Liver (tissue), 9 donors: ENCODE measurements around the gene WDR12. TPM values are rescaled to one million over a fixed set of nuclear protein-coding genes. Genes with fewer than 3 reads are reported as not detected.

Experiments
- DNase-seq: peaks from one replicate; pipeline ENCODE4 v3.0.0-alpha.2; 2017; ENCODE audit warnings: low spot score
- H3K27ac ChIP-seq, 2 donors: one replicate each; pipeline ENCODE4 v1.7.0; 2013; ENCODE audit warnings: inconsistent platforms in 2 of 2, low read length in 2 of 2, control low read depth in 1 of 2, low read depth in 1 of 2, mild to moderate bottlenecking in 1 of 2
- H3K27me3 ChIP-seq, 4 donors: one replicate each; pipeline versions ENCODE4 v1.6.1 to v1.7.0; 2013; ENCODE audit warnings: low read length in 3 of 4, inconsistent platforms in 1 of 4, mild to moderate bottlenecking in 1 of 4, moderate library complexity in 1 of 4; ENCODE audit not compliant: control insufficient read depth in 4 of 4, insufficient read depth in 4 of 4
- H3K36me3 ChIP-seq, 4 donors: one replicate each; pipeline versions ENCODE4 v1.6.1 to v1.7.0; 2013; ENCODE audit warnings: low read length in 3 of 4, mild to moderate bottlenecking in 3 of 4, low read depth in 1 of 4, moderate library complexity in 1 of 4; ENCODE audit not compliant: control insufficient read depth in 4 of 4, insufficient read depth in 3 of 4
- H3K4me1 ChIP-seq, 4 donors: one replicate each; pipeline versions ENCODE4 v1.6.1 to v1.7.0; 2013; ENCODE audit warnings: low read length in 3 of 4, mild to moderate bottlenecking in 3 of 4, moderate library complexity in 1 of 4; ENCODE audit not compliant: control insufficient read depth in 4 of 4, insufficient read depth in 4 of 4
- H3K4me3 ChIP-seq, 3 donors: one replicate each; pipeline versions ENCODE4 v1.6.1 to v1.7.0; 2013; ENCODE audit warnings: low read length in 3 of 3, control low read depth in 1 of 3, low read depth in 1 of 3, mild to moderate bottlenecking in 1 of 3
- H3K9ac ChIP-seq, 2 donors: one replicate each; pipeline ENCODE4 v1.7.0; 2013; ENCODE audit warnings: low read length in 2 of 2, mild to moderate bottlenecking in 2 of 2, moderate library complexity in 2 of 2, control low read depth in 1 of 2, low read depth in 1 of 2
- H3K9me3 ChIP-seq, 4 donors: one replicate each; pipeline versions ENCODE4 v1.6.1 to v1.7.0; 2013; ENCODE audit warnings: low read length in 3 of 4; ENCODE audit not compliant: control insufficient read depth in 4 of 4
- ATF3 ChIP-seq: IDR thresholded peaks from 2 replicates; pipeline ENCODE4 v1.6.1; 2016; ENCODE audit warnings: antibody characterized with exemption
- CTCF ChIP-seq: fragments of 150-350 bp; IDR thresholded peaks from 2 replicates; pipeline ENCODE4 v1.5.1; 2017; ENCODE audit warnings: improper control_type of control experiment, low read depth, low read length; ENCODE audit not compliant: missing input control
- EGR1 ChIP-seq, 2 donors: IDR thresholded peaks; 2 replicates each; pipeline ENCODE4 v1.6.1; 2016 to 2018; ENCODE audit warnings: antibody characterized with exemption in 2 of 2, low read depth in 2 of 2
- FOXA1 ChIP-seq: IDR thresholded peaks from 2 replicates; pipeline ENCODE4 v1.6.1; 2016; ENCODE audit warnings: antibody characterized with exemption
- FOXA2 ChIP-seq: IDR thresholded peaks from 2 replicates; pipeline ENCODE4 v1.6.1; 2016; ENCODE audit warnings: antibody characterized with exemption
- GABPA ChIP-seq, 2 donors: IDR thresholded peaks in 1 of 2; conservative IDR thresholded peaks in 1 of 2; 2 replicates each; pipeline ENCODE4 v1.6.1; 2016; ENCODE audit warnings: antibody characterized with exemption in 2 of 2, mild to moderate bottlenecking in 1 of 2, moderate library complexity in 1 of 2
- HNF4A ChIP-seq, 2 donors: conservative IDR thresholded peaks; 2 replicates each; pipeline ENCODE4 v1.6.1; 2016; ENCODE audit warnings: antibody characterized with exemption in 2 of 2, mild to moderate bottlenecking in 2 of 2
- HNF4G ChIP-seq: IDR thresholded peaks from 2 replicates; pipeline ENCODE4 v1.6.1; 2016; ENCODE audit warnings: antibody characterized with exemption
- JUND ChIP-seq, 2 donors: IDR thresholded peaks; 2 replicates each; pipeline ENCODE4 v1.6.1; 2016; ENCODE audit warnings: antibody characterized with exemption in 2 of 2
- MAX ChIP-seq: IDR thresholded peaks from 2 replicates; pipeline ENCODE4 v1.6.1; 2016; ENCODE audit warnings: antibody characterized with exemption
- NR2F2 ChIP-seq: IDR thresholded peaks from 2 replicates; pipeline ENCODE4 v1.6.1; 2016; ENCODE audit warnings: antibody characterized with exemption
- RAD21 ChIP-seq, 2 donors: IDR thresholded peaks; 2 replicates each; pipeline ENCODE4 v1.6.1; 2016; ENCODE audit warnings: antibody characterized with exemption in 2 of 2, mild to moderate bottlenecking in 2 of 2
- REST ChIP-seq: IDR thresholded peaks from 2 replicates; pipeline ENCODE4 v1.6.1; 2016; ENCODE audit warnings: antibody characterized with exemption, mild to moderate bottlenecking
- RXRA ChIP-seq, 2 donors: IDR thresholded peaks; 2 replicates each; pipeline ENCODE4 v1.6.1; 2017 to 2018; ENCODE audit warnings: antibody characterized with exemption in 2 of 2, mild to moderate bottlenecking in 1 of 2
- SP1 ChIP-seq: IDR thresholded peaks from 2 replicates; pipeline ENCODE4 v1.6.1; 2018; ENCODE audit warnings: antibody characterized with exemption, mild to moderate bottlenecking
- ZBTB33 ChIP-seq: IDR thresholded peaks from 2 replicates; pipeline ENCODE4 v1.6.1; 2016; ENCODE audit warnings: antibody characterized with exemption
- WGBS: extraction: QIAGEN DNeasy Blood & Tissue Kit; methylation state at CpG from one replicate; pipeline ENCODE4 v1.1.7; 2013; 5-methylcytosine and 5-hydroxymethylcytosine counted together
- polyA plus RNA-seq, 2 donors: library from polyadenylated mRNA; stranded (reverse) in 1 of 2; unstranded in 1 of 2; fragments of 200-250 nt in 1 of 2; fragments of >200 nt in 1 of 2; fragmentation: Nextera tagmentation in 1 of 2; extraction: Ambion mirVana in 1 of 2; gene quantifications; one replicate each; pipeline versions ENCODE4 v1.2.1 to v1.2.3, GENCODE V29; 2013 to 2015
- total RNA-seq, 2 donors: library from RNA; depleted of rRNA; stranded (reverse); fragments of >200 nt; gene quantifications; one replicate each; pipeline ENCODE4 v1.2.3, GENCODE V29; 2014
- donor health status: healthy.
- donor health status: healthy.
- donor health status: healthy.
- donor health status: healthy.
- donor health status: healthy.

The WDR12 gene
- total and polyA plus RNA-seq, 4 donors: 6.6 to 26.1 (median 18.4) TPM

GRCh38 chr2:202861987-202862386, 49.5 kb downstream of the WDR12 start:
- Histone ChIP-seq H3K4me3 (no peak overlapping the region), H3K9me3 (no peaks in the 10 kb centered on the region), H3K27ac (no peak overlapping the region), H3K9ac (no peak overlapping the region), H3K4me1 (no peaks in the 10 kb centered on the region), H3K36me3 (no peaks in the 10 kb centered on the region), H3K27me3 (no peaks in the 10 kb centered on the region)
- no peak for DNase-seq
- 99% methylated on average over 3 of the region's 3 CpGs for WGBS
- TF ChIP-seq CTCF (no peak), MAX (no peak), EGR1 (IDR thresholded peaks at IDR 0.05; ENCODE audit: low read depth in 2 of 2) (no peak), NR2F2 (no peak), HNF4G (no peak), HNF4A (conservative IDR thresholded peaks at IDR 0.05) (no peak), ATF3 (no peak), GABPA (IDR thresholded peaks at IDR 0.05 in 1 of 2, conservative IDR thresholded peaks at IDR 0.05 in 1 of 2) (no peak), FOXA1 (no peak), FOXA2 (no peak), RAD21 (IDR thresholded peaks at IDR 0.05) (no peak), ZBTB33 (no peak), REST (no peak), JUND (IDR thresholded peaks at IDR 0.05) (no peak)

- 88% methylated on average over 3 of the region's 3 CpGs for WGBS
- Histone ChIP-seq H3K27me3 (no peaks in the 10 kb centered on the region), H3K27ac (no peak overlapping the region), H3K4me1 (no peaks in the 10 kb centered on the region), H3K36me3 (no peaks in the 10 kb centered on the region), H3K9ac (no peak overlapping the region), H3K9me3 (no peaks in the 10 kb centered on the region), H3K4me3 (no peak overlapping the region)
- DNase-seq: no peak
- TF ChIP-seq RXRA (IDR thresholded peaks at IDR 0.05): no peak
- no peak for TF ChIP-seq ZBTB33
- no peak for TF ChIP-seq SP1
- no peak for TF ChIP-seq JUND (IDR thresholded peaks at IDR 0.05)
- no peak for TF ChIP-seq GABPA (IDR thresholded peaks at IDR 0.05 in 1 of 2, conservative IDR thresholded peaks at IDR 0.05 in 1 of 2)
- no peak for TF ChIP-seq MAX
- TF ChIP-seq REST: no peak
- TF ChIP-seq ATF3: no peak
Observed at GRCh38 chr2:202858601-202859000, 52.9 kb downstream of the WDR12 start.
